GM12865 (cell line): Measurements from ENCODE around the gene FMNL1.

Experiments used
- DNase-seq: peaks from one replicate; pipeline ENCODE4 v3.0.0; 2010; ENCODE audit warnings: low read depth
- H3K4me3 ChIP-seq: 2 replicates; pipeline ENCODE4 v1.5.1; 2011; ENCODE audit warnings: mild to moderate bottlenecking, low read depth, low read length, control low read depth
- TF ChIP-seq, protein P1 (sequence below): IDR thresholded peaks from 2 replicates; pipeline ENCODE4 v1.5.1; 2011; ENCODE audit warnings: low read length, control low read depth, low read depth, inconsistent platforms; ENCODE audit not compliant: insufficient read depth; ENCODE audit errors: missing control alignments

FMNL1 gene

GRCh38 chr17:45283711-45284110, 62.0 kb downstream of the FMNL1 start:
- no peak overlapping the region for H3K4me3 ChIP-seq
- no peak for DNase-seq
- TF ChIP-seq, protein P1, sequence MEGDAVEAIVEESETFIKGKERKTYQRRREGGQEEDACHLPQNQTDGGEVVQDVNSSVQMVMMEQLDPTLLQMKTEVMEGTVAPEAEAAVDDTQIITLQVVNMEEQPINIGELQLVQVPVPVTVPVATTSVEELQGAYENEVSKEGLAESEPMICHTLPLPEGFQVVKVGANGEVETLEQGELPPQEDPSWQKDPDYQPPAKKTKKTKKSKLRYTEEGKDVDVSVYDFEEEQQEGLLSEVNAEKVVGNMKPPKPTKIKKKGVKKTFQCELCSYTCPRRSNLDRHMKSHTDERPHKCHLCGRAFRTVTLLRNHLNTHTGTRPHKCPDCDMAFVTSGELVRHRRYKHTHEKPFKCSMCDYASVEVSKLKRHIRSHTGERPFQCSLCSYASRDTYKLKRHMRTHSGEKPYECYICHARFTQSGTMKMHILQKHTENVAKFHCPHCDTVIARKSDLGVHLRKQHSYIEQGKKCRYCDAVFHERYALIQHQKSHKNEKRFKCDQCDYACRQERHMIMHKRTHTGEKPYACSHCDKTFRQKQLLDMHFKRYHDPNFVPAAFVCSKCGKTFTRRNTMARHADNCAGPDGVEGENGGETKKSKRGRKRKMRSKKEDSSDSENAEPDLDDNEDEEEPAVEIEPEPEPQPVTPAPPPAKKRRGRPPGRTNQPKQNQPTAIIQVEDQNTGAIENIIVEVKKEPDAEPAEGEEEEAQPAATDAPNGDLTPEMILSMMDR: no peak

DNA sequence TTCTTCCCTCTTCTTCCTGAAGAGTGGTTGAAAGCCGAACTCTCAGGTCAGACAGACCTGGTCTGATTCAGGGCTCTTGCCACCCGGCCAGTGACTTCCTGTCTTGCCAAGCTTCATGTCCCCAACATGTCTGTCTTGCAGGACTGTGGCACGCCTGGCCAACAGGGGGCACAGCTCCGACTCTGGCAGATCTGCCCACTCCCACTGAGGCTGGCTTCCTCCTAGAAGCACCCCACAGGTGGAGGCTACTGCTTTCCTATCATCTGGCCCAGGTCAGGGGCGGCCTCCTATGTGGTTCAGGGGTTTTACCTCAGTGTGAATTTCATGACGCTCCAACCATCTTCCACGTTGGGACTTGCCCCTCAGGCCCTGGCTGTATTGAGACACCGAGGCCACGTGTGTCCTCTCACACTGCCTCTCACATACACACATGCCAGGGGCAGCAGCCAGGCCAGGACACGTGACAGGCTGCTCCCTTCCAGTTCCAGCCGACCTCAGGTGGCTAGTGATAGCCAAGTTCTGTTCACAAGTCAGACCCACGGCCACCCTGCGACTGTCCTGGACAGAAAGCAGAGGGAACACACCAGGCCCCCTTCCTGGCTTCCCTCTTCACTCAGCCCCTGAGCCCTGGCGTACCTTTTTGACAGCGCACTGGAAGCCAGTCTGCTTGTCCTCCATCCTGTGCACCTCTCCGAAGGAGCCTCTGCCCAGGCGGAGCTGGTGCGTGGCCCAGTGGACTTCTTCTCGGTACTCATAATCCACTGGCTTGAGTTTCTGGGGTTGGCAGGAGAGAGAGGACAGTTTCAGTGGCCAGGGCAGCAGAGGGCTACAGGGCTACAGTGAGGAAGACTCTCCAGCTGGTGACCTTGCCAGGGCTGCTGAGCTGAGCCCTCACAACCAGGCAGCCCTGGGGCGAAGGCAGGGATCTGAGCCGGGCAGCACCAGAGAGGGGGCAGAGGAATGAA, 62.8 kb downstream of the FMNL1 start:
- peak; percentile 61 for DNase-seq
- no peak overlapping the region for H3K4me3 ChIP-seq
- TF ChIP-seq, protein P1: peak; percentile 41

GRCh38 chr17:45286286-45286685, 64.6 kb downstream of the FMNL1 start:
- H3K4me3 ChIP-seq: no peak overlapping the region
- TF ChIP-seq, protein P1: no peak
- DNase-seq: no peak

DNA sequence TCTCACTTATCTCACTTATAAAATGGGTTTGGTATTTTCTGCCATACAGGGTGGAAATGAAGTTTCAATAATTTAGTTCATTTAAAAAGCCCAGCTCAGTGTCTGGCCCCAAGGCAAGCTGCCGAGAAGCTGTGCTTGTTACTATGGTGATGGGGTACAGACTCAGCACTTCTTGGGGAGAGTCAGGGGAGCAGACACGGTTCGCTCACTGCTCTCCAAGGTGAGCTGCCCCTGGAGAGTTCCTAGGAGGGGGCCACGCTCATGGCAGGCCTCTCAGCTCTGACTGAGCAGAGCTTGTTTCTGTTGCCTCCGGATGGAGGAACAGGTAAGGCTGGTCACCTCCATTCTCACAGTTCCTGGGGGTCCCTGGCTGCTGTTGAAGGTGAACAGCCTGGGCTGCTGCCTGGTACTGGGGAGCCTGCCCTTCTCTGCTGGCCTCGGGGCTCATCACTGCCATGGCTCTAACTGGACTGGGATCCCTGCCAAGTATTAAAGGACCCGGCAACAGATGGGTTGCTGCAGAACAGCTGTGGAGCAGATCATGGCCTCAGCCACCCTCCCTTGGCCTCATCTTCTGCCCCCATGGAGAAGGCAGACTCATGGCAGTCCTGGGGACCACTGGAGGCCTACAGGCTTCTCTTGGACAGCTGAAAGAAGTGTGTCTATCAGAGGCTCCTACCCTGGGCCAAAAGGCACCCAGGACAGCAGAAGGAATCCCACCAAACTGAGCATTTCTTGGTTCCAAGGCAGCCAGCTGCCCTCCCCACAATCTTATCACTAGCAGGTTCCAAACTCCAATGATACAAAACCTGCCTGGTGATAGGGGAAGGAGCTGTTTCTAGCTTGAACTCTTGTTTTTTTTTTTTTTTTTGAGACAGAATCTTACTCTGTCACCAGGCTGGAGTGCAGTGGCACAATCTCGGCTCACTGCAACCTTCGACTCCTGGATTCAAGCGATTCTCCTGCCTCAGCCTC, 66.1 kb downstream of the FMNL1 start:
- TF ChIP-seq, protein P1: no peak
- DNase-seq: no peak
- no peak overlapping the region for H3K4me3 ChIP-seq

GRCh38 chr17:45288825-45289224, 67.1 kb downstream of the FMNL1 start:
- TF ChIP-seq, protein P1: no peak
- no peak overlapping the region for H3K4me3 ChIP-seq
- DNase-seq: no peak

DNA sequence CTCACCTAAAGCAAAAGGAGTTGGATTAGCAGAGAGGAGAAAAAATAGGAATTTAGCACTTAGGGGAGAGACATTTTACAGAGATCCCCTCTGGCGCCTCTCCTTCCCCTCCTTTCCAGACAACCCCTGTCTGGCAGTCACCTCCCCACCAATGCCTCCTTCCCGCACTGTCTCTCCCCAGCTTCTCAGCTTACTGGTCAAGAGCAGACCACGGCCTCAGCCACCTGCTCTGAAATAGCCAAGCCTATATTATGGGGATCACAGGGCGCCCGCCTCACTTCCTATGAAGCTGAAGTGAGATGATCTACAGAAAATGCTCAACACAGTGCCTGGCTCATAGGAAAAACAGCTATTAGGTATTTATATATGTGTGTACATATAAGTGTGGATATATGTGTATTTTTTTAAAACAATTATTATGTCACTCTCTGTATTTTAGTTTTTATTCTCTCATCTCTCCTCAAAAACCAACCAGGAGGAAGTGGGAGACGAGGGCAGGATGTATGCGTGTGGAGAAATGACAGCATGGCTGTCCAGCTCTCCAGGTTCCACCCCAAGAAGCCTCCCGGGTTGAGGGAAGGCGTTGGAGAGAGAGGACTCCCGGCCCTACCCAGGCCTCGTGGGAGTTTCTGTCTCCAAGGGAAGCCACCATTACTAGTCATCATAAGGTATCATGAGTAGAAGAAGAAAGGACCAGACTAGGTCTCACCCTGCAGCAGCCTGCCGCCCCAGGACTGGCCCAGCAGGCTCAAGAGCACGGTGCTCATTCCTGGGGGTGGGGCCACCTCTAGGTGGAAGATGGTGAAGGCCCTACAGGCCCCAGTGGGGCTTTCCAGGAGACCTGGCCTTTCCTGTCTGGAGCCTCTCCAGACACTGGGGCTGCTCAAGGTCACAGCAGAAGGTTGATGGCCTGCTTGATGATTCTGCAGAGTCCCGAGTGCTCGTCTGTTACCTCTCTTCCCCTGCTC, 67.9 kb downstream of the FMNL1 start:
- TF ChIP-seq, protein P1: no peak
- no peak for DNase-seq
- H3K4me3 ChIP-seq: no peak overlapping the region
